Measurements from ENCODE around the gene DNTTIP2. TPM values are rescaled to one million over a fixed set of nuclear protein-coding genes. Genes with fewer than 3 reads are reported as not detected.

DNTTIP2 gene
- total and polyA plus RNA-seq, 9 of the 15 experiments (the other 6 are each of a cell fraction or from before 2014, with no cell fraction given): 50.4 to 138 (median 97.0) TPM

GRCh38 chr1:93829061-93829460, 49.9 kb downstream of the DNTTIP2 start:
- Histone ChIP-seq H3K27ac (ENCODE audit: extremely low read depth, low read depth, low read length) (no peak overlapping the region), H3K79me2 (ENCODE audit: control insufficient read depth, insufficient read depth, low read length) (no peaks in the 10 kb centered on the region), H3K9ac (ENCODE audit: insufficient read depth in 1 of 2, low read depth in 2 of 2, low read length in 2 of 2) (no peak overlapping the region), H2AFZ (ENCODE audit: low read depth, low read length) (no peak overlapping the region), H3K9me1 (ENCODE audit: control insufficient read depth, insufficient read depth, low read length) (no peaks in the 10 kb centered on the region), H3K9me3 (replicated peaks; ENCODE audit: control insufficient read depth, insufficient read depth, low read depth, low read length) (peaks cover 3% of the 10 kb centered on the region; the same call in 1 of the 2 replicates), H3K4me2 (ENCODE audit: insufficient read depth, low read length) (no peak overlapping the region), H3K4me1 (replicated peaks in 1 of 2; ENCODE audit: control insufficient read depth in 2 of 2, insufficient read depth in 2 of 2, low read length in 2 of 2) (no peaks in the 10 kb centered on the region), H3K36me3 (ENCODE audit: control insufficient read depth, insufficient read depth, low read length) (no peaks in the 10 kb centered on the region), H3K27me3 (ENCODE audit: control insufficient read depth in 2 of 2, insufficient read depth in 2 of 2, low read length in 2 of 2) (peaks cover 2 to 13% of the 10 kb centered on the region in 2 experiments; a peak in 2 of 5 replicates), H3K4me3 (no peak overlapping the region), H4K20me1 (replicated peaks; ENCODE audit: control insufficient read depth, insufficient read depth, low read length) (no peaks in the 10 kb centered on the region)
- in situ Hi-C loops (cut with MboI): no loop called here
- no peak for DNase-seq (ENCODE audit: extremely low read depth in 1 of 4, low spot score in 3 of 4)
- no peak for FAIRE-seq
- intact Hi-C loops (cut with micrococcal nuclease): no loop called here
- CTCF ChIA-PET (ENCODE audit: low intra/inter-chr PET ratio): no interaction called here
- ATAC-seq: no peak
- POLR2A ChIA-PET: no interaction called here
- WGBS (ENCODE audit: insufficient coverage, low coverage, missing lambda C conversion rate): 52% methylated on average over 4 of the region's 4 CpGs
- no TSS peak for BruUV-seq (replicated peaks)
- TF ChIP-seq ZNF277 (CRISPR knock-in tag; IDR thresholded peaks at IDR 0.05; ENCODE audit: borderline replicate concordance): no peak
- no peak for TF ChIP-seq CTCFL (IDR thresholded peaks at IDR 0.05; ENCODE audit: borderline replicate concordance, insufficient read depth, low read depth, low read length, poor library complexity, severe bottlenecking)
- TF ChIP-seq ESRRB (CRISPR knock-in tag; IDR thresholded peaks at IDR 0.05; ENCODE audit: borderline replicate concordance): no peak
- TF ChIP-seq CHD4 (IDR thresholded peaks at IDR 0.05; ENCODE audit: insufficient read depth, insufficient replicate concordance, low read depth, low read length, poor library complexity, severe bottlenecking): no peak
- TF ChIP-seq ZNF511 (CRISPR knock-in tag; IDR thresholded peaks at IDR 0.05): no peak
- no peak for TF ChIP-seq POLR2H (tag; IDR thresholded peaks at IDR 0.05; ENCODE audit: low read depth)
- TF ChIP-seq ZNF274 (IDR thresholded peaks at IDR 0.05; ENCODE audit: borderline replicate concordance, low read depth, low read length): no peak

All from K562 (cell line).